Fibroblast of gingiva (primary cell): ENCODE results near the gene SLC6A4.
"Not testable (repeated sequence)": the region's sequence is repeated elsewhere in the genome, so short reads cannot be mapped to it uniquely, and the experiment has no call there.

Source experiments
- DNase-seq: peaks from one replicate; pipeline ENCODE4 v3.0.0-alpha.2; 2011; ENCODE audit warnings: low read depth

SLC6A4 gene

GRCh38 chr17:30219315-30219714 is 16.2 kb downstream of the SLC6A4 start:
- no peak for DNase-seq

- DNase-seq: no peak
These were observed 16.7 kb downstream of the SLC6A4 start for GRCh38 chr17:30218799-30219198.

- DNase-seq: no peak
These were observed 17.7 kb downstream of the SLC6A4 start for GRCh38 chr17:30217746-30218245.

- no peak for DNase-seq
These were observed 18.4 kb downstream of the SLC6A4 start for GRCh38 chr17:30217054-30217453.

GRCh38 chr17:30212750-30213149 is 22.7 kb downstream of the SLC6A4 start:
- no peak for DNase-seq

GRCh38 chr17:30211371-30211770 is 24.1 kb downstream of the SLC6A4 start:
- no peak for DNase-seq

GRCh38 chr17:30210901-30211300 is 24.6 kb downstream of the SLC6A4 start:
- no peak for DNase-seq

- DNase-seq: no peak
These were observed 25.1 kb downstream of the SLC6A4 start for GRCh38 chr17:30210366-30210765.

- no peak for DNase-seq
These were observed 25.6 kb downstream of the SLC6A4 start for GRCh38 chr17:30209930-30210329.

GRCh38 chr17:30208214-30208613 is 27.3 kb downstream of the SLC6A4 start:
- DNase-seq: no peak

- DNase-seq: no peak
These were observed 27.8 kb downstream of the SLC6A4 start for GRCh38 chr17:30207655-30208054.

- no peak for DNase-seq
These were observed 32.0 kb downstream of the SLC6A4 start for GRCh38 chr17:30203471-30203981.

GRCh38 chr17:30200656-30201055 is 34.8 kb downstream of the SLC6A4 start:
- DNase-seq: not testable (repeated sequence)

GRCh38 chr17:30200106-30200505 is 35.4 kb downstream of the SLC6A4 start:
- no peak for DNase-seq

GRCh38 chr17:30199600-30199999 is 35.9 kb downstream of the SLC6A4 start:
- no peak for DNase-seq

- DNase-seq: no peak
These were observed 38.1 kb downstream of the SLC6A4 start for GRCh38 chr17:30197416-30197815.

GRCh38 chr17:30196504-30196903 is 39.0 kb downstream of the SLC6A4 start:
- DNase-seq: no peak

GRCh38 chr17:30191072-30191471 is 44.4 kb downstream of the SLC6A4 start:
- no peak for DNase-seq

GRCh38 chr17:30188211-30188939 is 47.1 kb downstream of the SLC6A4 start:
- DNase-seq: no peak

GRCh38 chr17:30187573-30187972 is 47.9 kb downstream of the SLC6A4 start:
- DNase-seq: no peak

- no peak for DNase-seq
These were observed 48.7 kb downstream of the SLC6A4 start for GRCh38 chr17:30186761-30187160.

GRCh38 chr17:30176855-30177254 is 58.6 kb downstream of the SLC6A4 start:
- no peak for DNase-seq

GRCh38 chr17:30174556-30174955 is 60.9 kb downstream of the SLC6A4 start:
- no peak for DNase-seq

GRCh38 chr17:30173649-30174048 is 61.8 kb downstream of the SLC6A4 start:
- no peak for DNase-seq
